GM21390 (cell line): ENCODE data around the gene BOLA1.
"Not testable (repeated sequence)": the region's sequence is repeated elsewhere in the genome, so short reads cannot be mapped to it uniquely, and the experiment has no call there.

Experiments
- ATAC-seq: cut with Tn5 transposase; IDR thresholded peaks from one replicate; pipeline ENCODE4 v1.9.1; 2021; ENCODE audit not compliant: unreplicated experiment

The BOLA1 gene

DNA sequence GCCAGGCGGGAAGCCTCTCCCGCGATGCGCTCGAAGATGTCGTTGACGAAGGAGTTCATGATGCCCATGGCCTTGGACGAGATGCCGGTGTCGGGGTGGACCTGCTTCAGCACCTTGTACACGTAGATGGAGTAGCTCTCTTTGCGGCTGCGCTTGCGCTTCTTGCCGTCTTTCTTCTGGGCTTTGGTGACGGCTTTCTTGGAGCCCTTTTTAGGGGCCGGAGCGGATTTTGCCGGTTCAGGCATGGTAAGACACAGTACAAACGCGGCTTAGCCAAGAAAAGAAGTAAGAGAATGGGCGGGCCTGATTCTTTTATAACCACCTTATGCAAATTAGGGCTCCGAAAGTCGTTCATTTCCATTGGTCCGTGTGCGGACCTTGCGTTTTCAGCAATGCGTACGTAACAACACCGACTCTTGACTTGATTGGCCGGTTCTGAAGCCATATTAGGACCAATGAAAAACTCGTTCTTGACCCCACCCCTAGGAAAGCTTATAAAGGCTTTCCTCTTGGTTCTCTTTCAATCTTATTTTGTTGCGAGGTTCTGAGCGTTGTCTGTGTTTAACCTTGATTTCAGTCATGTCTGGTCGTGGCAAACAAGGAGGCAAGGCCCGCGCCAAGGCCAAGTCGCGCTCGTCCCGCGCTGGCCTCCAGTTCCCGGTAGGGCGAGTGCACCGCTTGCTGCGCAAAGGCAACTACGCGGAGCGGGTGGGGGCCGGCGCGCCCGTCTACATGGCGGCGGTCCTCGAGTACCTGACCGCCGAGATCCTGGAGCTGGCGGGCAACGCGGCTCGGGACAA is 12.8 kb upstream of the BOLA1 start:
- ATAC-seq: peak; percentile 56

- not testable (repeated sequence) for ATAC-seq
Measured at GRCh38 chr1:149887196-149887455, 12.2 kb upstream of the BOLA1 start.

GRCh38 chr1:149887456-149888246 is 11.7 kb upstream of the BOLA1 start:
- peak; percentile 51 for ATAC-seq

GRCh38 chr1:149888247-149888998 is 10.9 kb upstream of the BOLA1 start:
- ATAC-seq: peak; percentile 21

DNA sequence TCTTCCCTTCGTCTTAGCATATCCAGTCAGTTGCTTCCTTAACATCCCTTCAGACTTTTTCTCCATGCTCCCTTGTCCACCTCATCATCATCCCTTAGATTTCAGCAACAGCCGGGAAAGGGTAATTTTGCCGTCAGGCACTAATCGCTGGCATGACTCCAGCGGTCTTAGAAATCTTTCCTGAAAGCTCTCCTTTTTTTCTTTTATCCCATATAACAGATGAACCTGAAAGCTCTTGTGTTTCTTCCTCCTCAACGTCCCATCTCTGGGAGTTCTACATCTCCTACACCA is 10.4 kb upstream of the BOLA1 start:
- no peak for ATAC-seq

DNA sequence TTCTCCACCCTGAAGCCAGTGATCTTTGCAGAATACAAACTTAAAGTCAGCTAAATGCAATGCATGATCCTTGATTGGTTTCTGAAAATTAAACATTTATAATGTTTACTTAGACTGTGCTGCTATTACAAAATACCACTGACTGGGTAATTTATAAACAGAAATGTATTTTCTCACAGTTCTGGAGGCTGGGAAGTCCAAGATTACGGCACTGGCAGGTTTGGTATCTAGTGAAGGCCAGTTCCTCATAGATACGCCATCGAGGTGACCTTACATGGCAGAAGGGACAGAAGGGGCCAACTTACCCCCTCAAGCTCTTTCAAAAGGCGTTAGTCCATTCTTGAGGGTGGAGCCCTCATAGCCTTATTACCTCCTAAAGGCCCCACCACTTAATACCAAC is 2.8 kb upstream of the BOLA1 start:
- ATAC-seq: no peak

GRCh38 chr1:149903836-149904491 is 4.6 kb downstream of the BOLA1 start:
- no peak for ATAC-seq

DNA sequence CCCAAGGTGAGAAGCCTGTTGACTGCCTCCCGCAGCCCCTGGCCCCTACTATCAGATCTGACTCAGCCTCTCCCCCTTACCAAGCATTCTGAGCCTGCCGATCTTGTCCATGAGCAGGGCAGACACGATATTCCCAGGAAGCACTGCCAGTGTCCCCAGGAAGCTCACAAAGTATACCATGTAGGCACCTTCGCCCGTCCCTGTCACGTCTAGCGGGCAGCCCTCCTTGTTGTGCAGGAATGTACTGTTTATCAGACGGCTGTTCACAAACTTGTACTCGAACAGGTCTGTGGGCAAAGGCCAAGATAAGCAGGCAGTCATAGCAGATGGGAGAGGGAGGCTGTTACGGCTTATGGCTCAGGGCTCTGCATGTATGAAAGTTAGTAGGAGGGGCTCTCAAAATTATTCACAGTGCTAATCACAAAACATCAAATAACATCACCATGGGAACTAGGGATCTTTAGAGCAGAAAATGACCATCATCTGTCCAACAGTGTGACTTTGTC is 7.3 kb downstream of the BOLA1 start:
- no peak for ATAC-seq

DNA sequence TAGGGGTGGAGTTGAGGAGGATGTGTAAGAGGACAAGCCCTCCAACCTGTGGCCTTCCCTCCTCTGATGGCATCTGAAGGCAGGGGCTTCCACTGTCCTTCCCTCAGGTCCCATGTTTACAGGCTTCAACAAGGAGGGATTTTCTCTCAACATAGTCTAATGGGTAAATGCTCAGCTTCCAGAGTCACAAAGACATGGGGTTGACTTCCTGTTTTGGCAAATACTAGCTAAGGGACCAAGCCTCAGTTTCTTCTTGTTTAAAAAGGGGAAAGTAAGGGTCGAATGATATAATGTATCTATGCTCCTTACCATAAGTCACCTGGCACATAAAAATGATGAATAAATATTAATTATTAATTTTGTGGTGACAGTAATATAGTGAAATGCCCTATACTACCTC is 15.2 kb downstream of the BOLA1 start:
- ATAC-seq: no peak

DNA sequence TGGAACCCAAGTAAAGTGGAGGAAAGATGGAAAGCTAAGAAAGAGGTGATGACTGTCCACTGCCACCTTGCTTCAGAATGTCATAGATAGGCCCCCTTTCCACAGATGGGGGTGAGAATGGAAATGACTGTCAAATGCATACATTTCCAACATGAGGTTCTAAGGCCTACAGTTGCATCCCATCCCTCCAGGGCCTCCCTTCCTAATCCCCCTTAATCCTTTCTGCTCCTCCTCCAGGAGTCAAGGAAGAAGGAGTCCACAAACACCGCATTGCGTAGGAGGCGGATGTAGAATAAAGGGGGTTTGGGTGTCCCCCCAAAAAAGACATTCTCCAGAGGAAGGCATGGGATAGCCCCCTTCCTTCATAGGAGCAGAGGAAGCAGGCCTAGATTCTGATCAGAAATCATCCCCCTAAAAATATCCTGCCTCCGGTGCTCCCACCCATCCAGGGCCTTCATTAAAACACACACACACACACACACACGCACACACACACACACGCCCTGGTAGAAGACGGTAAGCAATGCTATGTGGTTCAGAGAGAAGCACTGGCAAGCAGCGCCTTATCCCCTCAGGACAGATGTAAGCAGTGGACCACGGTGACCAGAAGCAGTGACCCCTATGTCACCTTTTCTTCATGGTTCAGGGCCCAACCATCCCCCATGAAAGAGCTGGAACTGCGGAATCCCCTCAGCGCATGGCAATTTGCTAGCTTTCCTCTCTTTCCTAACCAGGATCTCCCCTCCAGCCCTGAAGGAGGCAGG is 16.2 kb downstream of the BOLA1 start:
- no peak for ATAC-seq

GRCh38 chr1:149916193-149916897 is 17.0 kb downstream of the BOLA1 start:
- ATAC-seq: no peak

GRCh38 chr1:149916898-149917252 is 17.5 kb downstream of the BOLA1 start:
- ATAC-seq: no peak

DNA sequence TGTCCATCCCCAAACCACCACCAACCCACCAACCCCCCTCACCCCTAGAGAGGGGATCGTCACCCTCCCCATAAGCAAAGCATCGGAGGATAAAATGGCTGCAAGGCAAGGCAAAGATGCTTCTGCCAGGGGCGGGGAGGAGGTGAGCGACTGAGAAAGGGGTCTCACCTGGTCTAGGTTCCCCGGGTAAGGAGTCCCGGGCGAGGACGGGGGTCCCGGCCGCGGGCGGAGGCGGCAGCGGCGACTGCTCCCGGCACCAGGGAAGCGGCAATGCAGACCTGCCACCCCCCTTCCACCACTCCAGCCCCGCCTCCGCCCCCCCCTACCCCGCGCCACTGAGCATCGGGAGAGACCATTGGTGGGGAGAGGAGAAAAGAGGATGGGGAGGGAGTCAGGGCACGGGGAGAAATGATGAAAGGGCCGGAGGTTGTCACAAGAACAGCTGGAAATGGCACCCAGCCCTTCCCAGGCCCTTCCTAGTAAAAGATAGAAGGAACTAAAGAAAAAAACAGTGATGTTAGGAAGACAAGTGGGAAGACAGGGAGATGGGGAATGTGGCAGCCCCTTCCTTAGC is 18.3 kb downstream of the BOLA1 start, which contains the start of gene SV2A:
Gene SV2A, minus strand, starts transcription at position 274 of the 574 bp plus-strand sequence. CDS start 4,004 bp downstream, outside the sequence.
- no peak for ATAC-seq

DNA sequence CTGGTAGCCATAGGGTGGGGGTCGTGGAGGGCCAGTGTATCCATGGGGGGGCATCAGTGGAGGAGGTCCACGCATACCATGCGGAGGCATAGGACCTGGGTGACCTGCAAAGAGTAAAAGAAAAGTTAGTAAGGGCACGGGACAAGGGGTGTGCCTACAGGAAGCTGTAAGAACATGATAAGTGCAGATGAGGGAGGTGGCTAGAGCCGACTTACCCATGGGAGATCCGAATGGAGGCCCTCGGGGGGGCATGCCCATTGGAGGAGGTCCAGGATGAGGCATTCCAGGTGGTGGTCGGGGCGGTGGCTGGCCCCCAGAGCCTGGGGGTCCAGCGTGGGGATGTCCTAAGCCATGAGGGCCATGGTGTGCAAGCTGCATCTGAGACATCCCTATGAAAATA is 24.3 kb downstream of the BOLA1 start:
- ATAC-seq: no peak

DNA sequence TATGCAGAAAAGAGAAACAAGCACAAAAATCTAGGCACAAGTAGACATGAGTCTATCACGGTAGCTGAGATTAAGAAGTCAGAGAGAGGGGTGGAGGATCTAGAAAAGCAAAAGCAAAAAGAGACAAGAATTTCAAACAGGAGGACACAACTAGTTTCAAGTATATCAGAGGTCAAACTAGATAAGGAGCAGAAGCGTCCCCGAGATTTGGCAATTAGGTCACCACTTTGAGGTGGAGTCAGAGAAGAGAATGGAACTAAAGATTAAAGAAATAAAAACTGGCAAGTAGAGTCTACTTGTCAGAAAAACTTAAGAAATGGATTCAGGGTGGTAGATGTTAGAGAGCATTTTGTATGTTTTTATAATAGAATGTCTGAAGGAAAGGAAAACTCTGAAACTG is 26.0 kb downstream of the BOLA1 start:
- ATAC-seq: no peak

- no peak for ATAC-seq
Measured at GRCh38 chr1:149925751-149926150, 26.4 kb downstream of the BOLA1 start.

GRCh38 chr1:149926296-149926695 is 26.9 kb downstream of the BOLA1 start:
- ATAC-seq: no peak

DNA sequence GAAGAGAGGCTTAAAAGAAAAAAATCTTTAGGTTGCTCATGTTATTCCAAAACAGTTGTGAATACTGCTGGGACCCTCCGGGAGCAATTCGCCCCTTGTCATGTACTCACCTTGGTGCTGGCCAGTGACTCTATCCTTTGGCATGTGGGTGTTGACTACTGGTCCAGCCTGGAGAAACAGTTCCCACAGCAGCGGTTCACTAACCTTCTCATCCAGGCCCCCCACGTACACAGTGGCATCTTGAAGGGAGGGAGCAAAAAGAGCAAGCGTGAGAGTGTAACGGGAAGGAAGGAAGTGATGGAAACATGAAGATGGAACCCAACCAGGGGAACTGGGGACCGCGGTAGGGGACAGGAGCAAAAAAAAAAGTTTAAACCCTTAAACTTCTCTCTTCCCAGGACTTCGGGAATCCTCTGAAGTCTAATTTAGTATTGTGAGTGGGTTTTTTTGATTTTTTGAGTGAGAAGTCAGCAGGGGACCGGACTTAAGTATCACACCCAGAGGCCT is 27.7 kb downstream of the BOLA1 start:
- no peak for ATAC-seq
